ENCODE results near the gene PKP4. TPM values are rescaled to one million over a fixed set of nuclear protein-coding genes. Genes with fewer than 3 reads are reported as not detected.

The PKP4 gene
- total and polyA plus RNA-seq, 9 donors: 22.8 to 31.1 (median 24.8) TPM

DNA sequence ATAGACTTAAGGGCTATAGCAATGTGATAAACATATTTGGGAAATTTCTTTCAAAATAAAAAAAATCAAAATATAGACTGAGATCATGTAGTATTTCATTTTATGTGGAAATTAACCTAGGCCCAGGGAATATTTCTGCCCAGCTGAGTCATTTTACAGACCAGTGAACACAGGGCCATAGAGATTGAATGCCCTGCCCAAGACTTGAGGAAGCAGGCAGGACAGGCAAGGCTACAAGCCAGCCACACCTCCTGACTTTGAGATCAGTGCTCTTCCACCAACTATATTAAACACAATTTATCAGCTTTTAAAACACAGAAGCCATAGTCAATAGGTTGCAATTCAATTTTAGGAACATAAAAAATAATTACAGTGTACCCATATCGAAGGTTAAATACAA lies 13.1 kb upstream of the PKP4 start:
- Histone ChIP-seq H3K27me3 (ENCODE audit: control insufficient read depth, insufficient read depth, low read length) (no peaks in the 10 kb centered on the region), H3K36me3 (ENCODE audit: control insufficient read depth, insufficient read depth, low read length) (no peaks in the 10 kb centered on the region), H3K27ac (ENCODE audit: low read length) (no peak overlapping the region), H3K9me3 (replicated peaks; ENCODE audit: control insufficient read depth, low read depth, low read length) (peaks cover 4% of the 10 kb centered on the region), H3K4me3 (ENCODE audit: low read length) (no peak overlapping the region), H3K4me1 (ENCODE audit: control insufficient read depth, insufficient read depth, low read length) (no peaks in the 10 kb centered on the region)
- WGBS (ENCODE audit: insufficient coverage): no CpG with 5 or more reads among the region's 1 CpG
- no peak for DNase-seq

DNA sequence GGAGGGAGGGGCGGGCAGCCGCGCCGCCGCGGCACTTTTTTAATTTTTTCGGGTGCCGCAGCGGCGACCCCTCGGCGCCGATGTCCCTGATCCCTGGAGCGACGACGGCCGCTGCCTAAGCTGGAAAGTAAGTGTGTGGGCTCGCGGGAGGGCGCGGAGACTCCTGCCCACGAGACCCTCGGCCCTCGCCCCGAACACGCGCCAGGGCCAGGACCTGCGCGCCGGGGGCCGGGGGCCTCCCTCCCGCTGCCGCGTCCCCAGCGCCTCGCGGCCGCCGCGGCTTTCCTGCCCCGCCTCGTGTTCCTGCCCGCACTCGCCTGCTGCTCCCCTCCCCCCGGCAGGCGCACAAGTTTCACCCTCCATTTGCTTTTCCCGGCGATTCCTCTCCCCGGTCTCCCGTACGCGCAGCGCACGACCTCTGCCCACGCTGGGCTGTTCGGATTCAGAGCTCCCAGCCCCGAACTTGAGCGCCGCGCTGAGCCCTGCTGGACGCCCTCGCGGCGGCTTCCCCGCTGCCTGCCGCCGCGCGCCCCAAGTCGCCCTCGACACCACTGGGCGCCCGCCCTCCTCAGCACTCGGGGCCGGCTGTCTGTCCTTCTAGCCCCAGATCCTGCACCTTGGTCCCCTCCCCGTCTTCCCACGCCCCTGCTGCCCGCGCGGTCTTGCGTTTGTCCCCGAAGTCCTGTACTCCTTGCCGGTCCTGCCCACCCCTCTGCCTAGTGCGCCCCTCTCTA lies 507 bp downstream of the PKP4 start:
- Histone ChIP-seq H3K27me3 (ENCODE audit: control insufficient read depth, insufficient read depth, low read length) (no peaks in the 10 kb centered on the region), H3K36me3 (ENCODE audit: control insufficient read depth, insufficient read depth, low read length) (no peaks in the 10 kb centered on the region), H3K4me3 (ENCODE audit: low read length) (peak overlapping the region; percentile 87), H3K27ac (ENCODE audit: low read length) (peak overlapping the region; percentile 92), H3K4me1 (ENCODE audit: control insufficient read depth, insufficient read depth, low read length) (peaks cover 8% of the 10 kb centered on the region), H3K9me3 (replicated peaks; ENCODE audit: control insufficient read depth, low read depth, low read length) (no peaks in the 10 kb centered on the region)
- DNase-seq: peak; percentile 77
- WGBS (ENCODE audit: insufficient coverage): 0% methylated on average over 75 of the region's 84 CpGs

DNA sequence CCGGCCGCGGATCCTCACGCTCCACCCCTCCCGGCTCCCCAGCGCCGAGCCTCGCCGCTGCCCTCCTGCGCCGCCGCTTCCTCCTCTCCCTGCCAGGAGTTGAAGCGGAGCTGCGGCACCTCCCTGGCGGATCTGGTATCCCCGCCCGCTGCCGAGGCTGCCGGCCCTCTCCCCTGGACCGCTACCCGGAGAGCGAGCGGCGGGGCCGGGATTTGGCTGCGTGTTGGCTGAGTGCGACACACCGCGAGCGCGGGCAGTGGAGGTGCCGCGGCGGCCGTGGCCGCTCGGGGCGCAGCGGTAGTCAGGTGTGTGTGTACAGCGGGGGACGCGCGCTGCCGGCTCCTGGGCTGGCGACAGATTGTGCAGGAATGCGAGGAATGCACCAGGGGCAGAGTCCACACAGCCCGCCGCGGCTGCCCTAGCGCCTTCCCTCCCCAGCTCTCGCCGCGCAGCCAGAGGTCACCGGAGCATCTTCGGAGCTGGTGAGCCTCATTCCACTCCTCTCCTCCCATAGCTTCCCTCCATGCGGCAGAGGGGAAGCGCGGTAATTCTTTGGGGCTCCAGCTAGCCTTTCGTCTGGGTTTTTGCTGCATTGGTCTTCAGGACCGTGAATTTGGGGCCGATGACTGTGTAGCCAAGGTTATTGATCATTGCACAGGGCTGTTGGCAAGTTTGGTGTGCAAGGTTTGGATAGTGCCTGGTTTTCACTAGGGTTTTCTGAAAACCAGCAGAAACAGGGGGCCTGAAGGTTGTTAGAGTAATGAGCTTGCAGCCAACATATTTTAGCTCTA lies 1.3 kb downstream of the PKP4 start:
- no peaks in the 10 kb centered on the region for H3K36me3 ChIP-seq (ENCODE audit: control insufficient read depth, insufficient read depth, low read length)
- no peaks in the 10 kb centered on the region for H3K27me3 ChIP-seq (ENCODE audit: control insufficient read depth, insufficient read depth, low read length)
- 0% methylated on average over 52 of the region's 61 CpGs for WGBS (ENCODE audit: insufficient coverage)
- H3K4me1 ChIP-seq (ENCODE audit: control insufficient read depth, insufficient read depth, low read length): peaks cover 8% of the 10 kb centered on the region
- peak; percentile 70 for DNase-seq
- H3K9me3 ChIP-seq (replicated peaks; ENCODE audit: control insufficient read depth, low read depth, low read length): no peaks in the 10 kb centered on the region
- peak overlapping the region; percentile 92 for H3K27ac ChIP-seq (ENCODE audit: low read length)
- peak overlapping the region; percentile 87 for H3K4me3 ChIP-seq (ENCODE audit: low read length)

DNA sequence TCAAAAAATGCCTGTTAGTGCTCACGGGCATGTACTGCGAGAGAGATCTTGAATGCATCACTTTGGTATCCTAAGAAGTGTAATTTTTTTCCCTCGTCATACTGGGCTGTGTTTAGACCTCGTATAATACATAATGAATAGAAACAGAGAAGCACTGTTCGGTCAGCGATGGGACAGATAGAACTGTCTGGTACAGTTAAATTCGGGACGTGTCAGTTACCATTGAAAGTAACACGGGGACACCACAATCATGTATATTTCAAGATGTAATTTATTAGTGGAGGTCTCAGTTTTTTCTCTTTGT lies 1.8 kb downstream of the PKP4 start:
- no peaks in the 10 kb centered on the region for H3K9me3 ChIP-seq (replicated peaks; ENCODE audit: control insufficient read depth, low read depth, low read length)
- H3K4me3 ChIP-seq (ENCODE audit: low read length): peak overlapping the region; percentile 87
- H3K27ac ChIP-seq (ENCODE audit: low read length): peak overlapping the region; percentile 92
- H3K4me1 ChIP-seq (ENCODE audit: control insufficient read depth, insufficient read depth, low read length): peaks cover 8% of the 10 kb centered on the region
- peak; percentile 21 for DNase-seq
- no CpG with 5 or more reads among the region's 9 CpGs for WGBS (ENCODE audit: insufficient coverage)
- no peaks in the 10 kb centered on the region for H3K27me3 ChIP-seq (ENCODE audit: control insufficient read depth, insufficient read depth, low read length)
- H3K36me3 ChIP-seq (ENCODE audit: control insufficient read depth, insufficient read depth, low read length): no peaks in the 10 kb centered on the region

DNA sequence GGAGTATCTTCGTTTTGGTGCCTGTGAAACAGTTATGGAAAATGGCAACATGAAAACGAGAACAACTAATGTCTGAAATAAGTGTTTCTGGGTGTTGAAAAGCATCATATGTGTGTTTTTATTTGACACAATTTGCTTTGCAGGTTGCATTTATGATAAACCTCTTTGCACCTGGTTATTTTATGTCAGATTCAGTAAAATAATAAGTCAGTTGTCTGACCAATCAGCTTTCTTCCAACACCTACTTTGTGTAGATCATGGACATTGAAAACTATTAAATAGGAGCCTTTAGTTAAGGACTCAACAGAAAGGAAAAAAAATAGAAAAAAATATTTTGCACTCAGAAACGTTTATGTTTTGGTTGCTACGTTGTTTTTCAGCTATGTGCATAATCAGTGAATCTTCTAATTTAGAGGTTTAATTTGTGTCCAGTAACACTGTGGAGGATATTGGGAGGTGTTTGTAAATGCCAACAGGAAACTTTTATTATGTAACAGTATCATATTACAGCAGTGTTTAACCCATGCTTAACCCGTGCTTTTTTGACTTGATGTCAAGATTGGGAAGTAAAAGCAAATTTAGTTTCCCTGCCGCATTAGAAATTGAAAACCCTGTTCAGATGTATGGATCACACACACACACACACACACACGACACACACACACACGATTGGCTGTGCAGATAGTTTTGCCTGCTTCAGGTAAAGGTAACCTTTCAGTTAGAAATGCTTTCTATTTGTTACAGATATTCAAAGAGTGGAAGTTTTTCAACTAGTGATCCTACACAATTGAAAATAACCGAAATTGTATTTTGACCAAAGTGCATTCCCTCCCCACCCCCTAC lies 2.6 kb downstream of the PKP4 start:
- Histone ChIP-seq H3K27ac (ENCODE audit: low read length) (peak overlapping the region; percentile 92), H3K36me3 (ENCODE audit: control insufficient read depth, insufficient read depth, low read length) (no peaks in the 10 kb centered on the region), H3K27me3 (ENCODE audit: control insufficient read depth, insufficient read depth, low read length) (no peaks in the 10 kb centered on the region), H3K9me3 (replicated peaks; ENCODE audit: control insufficient read depth, low read depth, low read length) (no peaks in the 10 kb centered on the region), H3K4me3 (ENCODE audit: low read length) (peak overlapping the region; percentile 87), H3K4me1 (ENCODE audit: control insufficient read depth, insufficient read depth, low read length) (peaks cover 8% of the 10 kb centered on the region)
- 40% methylated on average over 1 of the region's 9 CpGs for WGBS (ENCODE audit: insufficient coverage)
- DNase-seq: peak; percentile 18

DNA sequence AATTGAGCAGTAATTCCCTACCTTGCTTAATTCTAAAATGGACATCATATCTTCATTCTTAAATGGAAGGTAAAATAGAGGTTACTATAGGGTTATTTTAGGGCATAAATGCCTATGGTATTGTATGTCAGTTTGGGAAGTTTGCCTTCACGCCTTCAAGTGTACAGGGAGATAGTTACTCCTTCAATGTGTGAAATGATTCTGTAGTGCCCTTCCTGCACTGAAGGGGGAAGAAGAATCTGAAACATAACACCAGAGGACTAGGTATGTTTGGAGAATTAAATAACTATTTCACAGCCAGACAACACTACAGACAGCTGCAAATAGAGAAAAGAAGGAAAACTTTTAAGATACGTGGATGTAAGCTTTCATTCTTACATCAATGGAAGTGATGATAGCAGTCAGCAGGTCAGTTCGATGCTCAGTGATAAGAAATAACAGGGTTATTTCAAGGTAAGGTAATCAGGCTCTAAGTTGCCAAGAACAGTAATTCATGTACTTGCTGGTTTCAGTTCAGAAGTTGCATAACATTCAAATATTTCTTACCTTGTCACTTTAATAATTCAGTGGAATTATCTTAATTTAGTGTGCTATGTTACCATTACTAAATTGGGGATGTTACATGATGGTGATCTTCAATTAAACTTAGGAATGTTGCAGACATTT lies 4.0 kb downstream of the PKP4 start:
- peaks cover 8% of the 10 kb centered on the region for H3K4me1 ChIP-seq (ENCODE audit: control insufficient read depth, insufficient read depth, low read length)
- H3K4me3 ChIP-seq (ENCODE audit: low read length): no peak overlapping the region
- no peak for DNase-seq

DNA sequence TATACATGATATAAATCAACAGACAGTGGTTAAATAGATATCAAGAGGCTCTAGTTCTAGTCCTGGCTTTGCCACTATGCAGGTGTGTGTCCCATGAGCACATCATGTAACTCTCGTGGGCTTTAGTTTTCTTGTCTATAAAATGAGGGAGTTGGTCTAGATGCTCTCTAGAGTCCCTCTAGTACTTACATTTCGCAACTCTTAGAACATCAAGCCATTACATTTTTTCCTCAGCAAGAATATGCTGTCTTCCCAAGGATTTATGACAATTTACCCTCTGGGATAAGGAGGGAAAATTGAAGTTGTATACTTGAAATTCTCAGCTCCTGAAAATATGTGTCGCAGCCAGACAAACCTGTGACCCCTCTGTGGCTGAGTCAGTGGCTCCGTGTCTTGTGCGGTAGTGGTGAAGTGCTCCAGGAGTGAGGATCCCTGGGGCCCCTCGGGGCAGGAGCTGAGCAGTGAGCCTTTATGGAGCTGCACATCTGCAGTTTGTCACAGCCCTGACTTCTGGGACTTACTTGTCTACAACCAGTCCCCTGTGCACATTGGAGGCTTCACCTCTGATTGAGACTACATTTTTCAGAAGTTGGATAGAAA lies 6.8 kb downstream of the PKP4 start:
- no peak overlapping the region for H3K4me3 ChIP-seq (ENCODE audit: low read length)
- no peak overlapping the region for H3K27ac ChIP-seq (ENCODE audit: low read length)
- no peaks in the 10 kb centered on the region for H3K9me3 ChIP-seq (replicated peaks; ENCODE audit: control insufficient read depth, low read depth, low read length)
- DNase-seq: no peak
- H3K27me3 ChIP-seq (ENCODE audit: control insufficient read depth, insufficient read depth, low read length): no peaks in the 10 kb centered on the region
- WGBS (ENCODE audit: insufficient coverage): 43% methylated on average over 4 of the region's 6 CpGs
- H3K4me1 ChIP-seq (ENCODE audit: control insufficient read depth, insufficient read depth, low read length): no peaks in the 10 kb centered on the region
- H3K36me3 ChIP-seq (ENCODE audit: control insufficient read depth, insufficient read depth, low read length): no peaks in the 10 kb centered on the region

More for the DNA sequence above, 4.0 kb downstream of the PKP4 start:
- 50% methylated on average over 1 of the region's 3 CpGs for WGBS (ENCODE audit: insufficient coverage)
- no peaks in the 10 kb centered on the region for H3K27me3 ChIP-seq (ENCODE audit: control insufficient read depth, insufficient read depth, low read length)
- no peak overlapping the region for H3K27ac ChIP-seq (ENCODE audit: low read length)
- no peaks in the 10 kb centered on the region for H3K9me3 ChIP-seq (replicated peaks; ENCODE audit: control insufficient read depth, low read depth, low read length)
- H3K36me3 ChIP-seq (ENCODE audit: control insufficient read depth, insufficient read depth, low read length): no peaks in the 10 kb centered on the region

DNA sequence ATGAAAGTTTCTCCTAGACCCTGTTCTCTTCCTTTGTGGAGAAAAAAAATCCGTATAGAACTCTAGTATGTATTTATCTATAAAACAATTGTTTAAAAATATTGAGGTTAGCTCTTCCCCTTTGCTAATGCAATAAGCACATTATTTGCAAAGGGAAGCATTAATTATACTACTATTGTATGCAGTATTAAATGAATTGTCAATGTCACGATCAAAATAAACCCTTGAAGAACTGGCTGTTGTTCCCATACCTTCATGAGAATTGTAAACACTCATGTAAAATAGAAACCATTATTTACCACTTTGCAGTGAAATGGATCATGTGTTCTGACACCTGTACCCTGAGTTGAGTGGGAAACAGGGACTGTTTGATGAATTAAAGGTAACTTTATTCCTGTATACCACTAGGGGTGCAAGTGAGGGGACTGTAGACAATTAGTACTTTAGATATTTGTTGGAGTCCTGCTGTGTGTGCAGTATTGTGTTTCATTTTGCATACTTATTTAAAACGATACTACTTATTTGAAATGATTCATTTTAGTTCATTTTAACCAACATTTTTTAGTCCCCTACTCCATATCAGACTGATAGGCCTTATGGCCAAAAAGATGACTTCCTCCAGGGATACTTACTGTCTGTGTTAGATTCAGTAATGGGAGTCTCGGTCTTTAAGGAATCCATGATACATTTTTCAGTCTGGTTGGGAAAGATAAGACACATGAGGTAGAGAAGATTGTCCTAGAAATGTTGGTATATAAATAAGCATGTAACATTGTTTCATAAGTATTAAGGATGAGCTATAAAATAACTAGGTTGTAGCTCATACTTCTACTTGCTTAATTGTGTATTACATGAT lies 7.9 kb downstream of the PKP4 start:
- Histone ChIP-seq H3K27me3 (ENCODE audit: control insufficient read depth, insufficient read depth, low read length) (no peaks in the 10 kb centered on the region), H3K27ac (ENCODE audit: low read length) (no peak overlapping the region), H3K4me1 (ENCODE audit: control insufficient read depth, insufficient read depth, low read length) (no peaks in the 10 kb centered on the region), H3K4me3 (ENCODE audit: low read length) (no peak overlapping the region), H3K36me3 (ENCODE audit: control insufficient read depth, insufficient read depth, low read length) (no peaks in the 10 kb centered on the region), H3K9me3 (replicated peaks; ENCODE audit: control insufficient read depth, low read depth, low read length) (no peaks in the 10 kb centered on the region)
- DNase-seq: no peak
- WGBS (ENCODE audit: insufficient coverage): no CpG with 5 or more reads among the region's 4 CpGs

DNA sequence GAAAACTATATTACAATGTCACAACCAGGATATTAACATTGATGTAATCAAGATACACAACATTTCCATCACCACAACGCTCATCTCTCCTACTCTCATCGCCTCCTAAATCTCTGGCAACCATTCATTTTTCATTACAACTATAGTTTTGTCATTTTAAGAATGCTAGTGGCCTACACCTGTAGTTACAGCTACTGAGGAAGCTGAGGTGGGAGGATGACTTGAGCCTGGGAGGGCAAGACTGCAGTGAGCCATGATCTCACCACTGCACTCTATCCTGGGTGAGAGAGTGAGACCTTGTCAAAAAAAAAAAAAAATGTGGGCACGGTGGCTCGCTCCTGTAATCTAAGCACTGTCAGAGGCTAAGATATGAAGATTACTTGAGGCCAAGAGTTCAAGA lies 10.5 kb downstream of the PKP4 start:
- Histone ChIP-seq H3K27me3 (ENCODE audit: control insufficient read depth, insufficient read depth, low read length) (no peaks in the 10 kb centered on the region), H3K36me3 (ENCODE audit: control insufficient read depth, insufficient read depth, low read length) (peaks cover 3% of the 10 kb centered on the region), H3K27ac (ENCODE audit: low read length) (no peak overlapping the region), H3K4me1 (ENCODE audit: control insufficient read depth, insufficient read depth, low read length) (no peaks in the 10 kb centered on the region), H3K9me3 (replicated peaks; ENCODE audit: control insufficient read depth, low read depth, low read length) (no peaks in the 10 kb centered on the region), H3K4me3 (ENCODE audit: low read length) (no peak overlapping the region)
- DNase-seq: no peak
- no CpG with 5 or more reads among the region's 4 CpGs for WGBS (ENCODE audit: insufficient coverage)

Data from muscle of leg (tissue), 11 donors.